ENCODE data around the gene ZFYVE9.
"Not testable (repeated sequence)": the region's sequence is repeated elsewhere in the genome, so short reads cannot be mapped to it uniquely, and the experiment has no call there.

Gene ZFYVE9

GRCh38 chr1:52192024-52192423 lies 50.1 kb downstream of the ZFYVE9 start:
- no peak for DNase-seq (ENCODE audit: low read depth)

DNA sequence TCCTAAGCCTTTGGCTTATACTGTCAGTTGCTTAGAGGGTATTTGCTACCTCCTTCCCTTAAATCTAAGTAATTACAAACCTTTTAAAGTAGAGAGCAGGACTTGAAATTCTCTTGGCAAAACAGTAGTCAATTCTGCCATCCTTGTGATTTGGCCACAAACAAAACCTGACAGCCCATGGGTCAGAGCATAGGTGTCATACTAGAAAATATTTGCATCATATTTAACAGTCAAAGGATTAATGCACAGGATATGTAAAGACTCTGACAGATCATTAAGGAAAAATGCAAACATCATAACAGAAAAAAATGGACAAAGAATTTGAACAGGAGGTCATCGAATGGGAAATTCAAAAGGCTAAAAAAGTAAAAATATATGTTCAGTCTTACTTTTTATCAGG lies 50.5 kb downstream of the ZFYVE9 start:
- DNase-seq (ENCODE audit: low read depth): no peak

DNA sequence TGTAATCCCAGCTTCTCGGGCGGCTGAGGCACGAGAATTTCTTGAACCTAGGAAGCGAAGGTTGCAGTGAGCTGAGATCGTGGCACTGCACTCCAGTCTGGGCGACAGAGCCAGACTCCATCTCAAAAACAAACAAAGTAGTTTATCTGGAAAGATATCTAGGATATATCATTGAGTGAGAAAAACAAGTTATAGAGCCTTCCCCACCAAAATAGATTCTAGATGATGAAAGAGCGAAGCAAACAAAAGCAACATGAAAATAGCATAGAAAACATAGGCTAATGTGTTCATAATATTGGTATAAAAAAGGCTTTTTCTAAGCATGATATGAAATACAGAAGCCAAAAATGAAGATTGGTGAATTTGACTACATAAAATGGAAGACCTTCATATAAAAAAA lies 52.1 kb downstream of the ZFYVE9 start:
- DNase-seq (ENCODE audit: low read depth): no peak

GRCh38 chr1:52195161-52195560 lies 53.3 kb downstream of the ZFYVE9 start:
- DNase-seq (ENCODE audit: low read depth): no peak

DNA sequence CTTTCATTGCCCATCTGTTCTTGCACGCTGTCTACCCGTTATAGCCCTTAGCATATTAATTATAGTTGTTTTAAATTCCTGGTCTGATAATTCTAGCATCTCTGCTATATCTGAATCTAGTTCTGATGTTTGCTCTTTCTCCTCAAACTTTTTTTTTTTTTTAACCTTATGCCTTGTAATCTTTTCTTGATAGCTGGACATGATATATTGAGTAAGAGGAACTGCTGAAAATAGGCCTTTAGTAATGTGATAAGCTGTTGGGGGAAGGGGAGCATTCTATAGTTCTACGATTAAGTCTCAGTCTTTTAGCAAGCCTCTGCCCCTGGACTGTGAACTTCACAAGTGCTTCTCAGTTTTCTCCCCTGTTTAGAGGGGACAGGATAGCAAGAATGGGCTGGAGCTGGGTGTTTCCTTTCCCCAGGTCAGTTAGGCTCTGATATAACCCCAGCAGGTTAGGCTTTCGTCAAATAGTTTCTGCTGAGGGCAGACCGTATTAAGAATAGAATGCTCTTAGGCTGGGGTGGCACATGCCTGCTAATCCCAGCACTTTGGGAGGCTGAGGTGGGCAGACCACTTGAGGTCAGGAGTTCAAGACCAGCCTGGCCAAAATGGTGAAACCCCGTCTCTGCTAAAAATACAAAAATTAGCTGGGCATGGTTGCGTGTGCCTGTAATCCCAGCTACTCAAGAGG lies 62.2 kb downstream of the ZFYVE9 start:
- DNase-seq (ENCODE audit: low read depth): no peak

DNA sequence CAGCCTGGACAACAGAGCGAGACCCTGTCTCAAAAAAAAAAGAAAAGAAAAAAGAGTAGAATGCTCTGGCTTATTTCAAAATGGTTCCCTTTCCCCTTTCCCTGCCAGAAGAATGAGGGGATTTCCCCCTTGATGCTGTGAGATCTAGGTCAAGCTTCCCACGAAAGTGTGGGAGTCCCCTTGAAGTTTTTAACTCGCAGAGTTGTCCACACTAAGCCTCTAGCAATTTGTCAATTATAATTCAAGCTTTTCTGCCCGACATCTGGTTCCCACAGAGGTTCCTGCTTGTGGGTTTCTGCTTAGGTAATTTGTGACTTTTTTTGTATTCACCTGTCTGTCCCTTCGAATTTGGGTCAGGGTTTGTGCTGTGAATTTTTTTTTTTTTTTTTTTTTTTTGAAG lies 62.8 kb downstream of the ZFYVE9 start:
- no peak for DNase-seq (ENCODE audit: low read depth)

DNA sequence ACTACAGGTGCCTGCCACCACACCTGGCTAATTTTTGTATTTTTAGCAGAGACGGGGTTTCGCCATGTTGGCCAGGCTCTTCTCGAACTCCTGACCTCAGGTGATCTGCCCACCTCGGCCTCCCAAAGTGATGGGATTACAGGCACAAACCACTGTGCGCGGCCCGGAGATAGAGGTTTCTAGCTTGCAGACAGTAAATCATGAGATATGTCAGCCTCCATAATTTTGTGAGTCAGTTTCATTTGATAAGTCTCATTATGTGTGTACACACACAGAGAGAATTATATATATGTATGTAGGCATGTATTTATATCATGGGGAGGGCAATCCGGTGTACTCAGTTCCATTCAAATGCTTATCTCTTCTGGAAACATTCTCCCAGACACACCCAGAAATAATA lies 64.8 kb downstream of the ZFYVE9 start:
- not testable (repeated sequence) for DNase-seq (ENCODE audit: low read depth)

DNA sequence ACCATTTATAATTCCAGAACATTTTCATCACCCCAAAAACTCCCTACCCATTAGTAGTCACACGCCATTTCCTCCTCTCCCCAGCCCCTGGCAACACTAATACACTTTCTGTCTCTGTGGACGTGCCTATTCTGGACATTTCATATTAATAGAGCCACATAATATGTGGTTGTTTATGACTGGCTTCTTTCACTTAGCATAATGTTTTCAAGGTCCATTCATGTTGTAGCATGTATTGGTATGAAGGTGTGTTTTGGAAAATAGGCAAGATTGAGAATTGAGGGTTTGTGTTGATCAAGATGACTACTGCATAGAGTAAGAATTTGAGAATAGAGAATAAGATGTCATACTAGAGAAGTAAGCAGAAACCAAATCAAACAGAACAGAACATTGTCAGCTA lies 67.5 kb downstream of the ZFYVE9 start:
- DNase-seq (ENCODE audit: low read depth): no peak

DNA sequence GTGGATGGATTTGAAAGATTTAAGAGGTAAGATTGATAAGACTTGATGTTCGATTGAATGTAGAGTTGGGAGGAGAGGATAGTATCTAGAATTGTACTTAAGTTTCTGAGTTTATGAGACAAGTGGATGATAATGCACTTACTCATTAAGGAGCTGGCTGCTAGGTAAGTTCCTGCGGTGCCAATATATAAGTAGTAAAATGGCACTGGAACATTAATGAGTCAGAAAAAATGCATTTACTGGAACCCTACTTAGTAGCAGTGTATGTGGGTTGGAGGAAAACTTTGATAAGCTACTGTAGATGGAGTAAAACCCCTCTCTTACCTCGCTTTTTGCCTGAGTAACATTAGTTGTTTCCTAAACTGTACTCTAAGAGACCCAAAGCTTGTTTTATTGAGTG lies 68.2 kb downstream of the ZFYVE9 start:
- DNase-seq (ENCODE audit: low read depth): no peak

GRCh38 chr1:52216907-52217458 lies 75.1 kb downstream of the ZFYVE9 start:
- DNase-seq (ENCODE audit: low read depth): no peak

- DNase-seq (ENCODE audit: low read depth): no peak
Observed at GRCh38 chr1:52225174-52225573, 83.3 kb downstream of the ZFYVE9 start.

- no peak for DNase-seq (ENCODE audit: low read depth)
Observed at GRCh38 chr1:52229494-52229893, 87.6 kb downstream of the ZFYVE9 start.

- no peak for DNase-seq (ENCODE audit: low read depth)
Observed at GRCh38 chr1:52233463-52233862, 91.6 kb downstream of the ZFYVE9 start.

DNA sequence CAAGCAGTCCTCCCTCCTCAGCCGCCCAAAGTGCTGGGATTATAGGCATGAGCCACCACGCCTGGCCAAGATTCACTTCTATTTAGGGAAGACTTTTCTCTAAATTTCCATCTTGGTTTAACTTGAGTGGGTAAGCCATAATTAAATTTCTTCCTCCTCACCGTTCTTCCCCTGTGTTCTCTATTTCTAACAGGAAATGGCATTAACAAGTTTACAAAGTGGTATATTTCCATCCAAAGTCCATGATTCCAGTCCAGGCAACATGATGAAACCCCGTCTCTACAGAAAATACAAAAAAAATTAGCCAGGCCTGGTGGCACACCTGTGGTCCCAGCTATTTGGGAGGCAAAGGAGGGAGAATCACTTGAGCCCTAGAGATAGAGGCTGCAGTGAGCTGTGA lies 92.1 kb downstream of the ZFYVE9 start:
- DNase-seq (ENCODE audit: low read depth): no peak

DNA sequence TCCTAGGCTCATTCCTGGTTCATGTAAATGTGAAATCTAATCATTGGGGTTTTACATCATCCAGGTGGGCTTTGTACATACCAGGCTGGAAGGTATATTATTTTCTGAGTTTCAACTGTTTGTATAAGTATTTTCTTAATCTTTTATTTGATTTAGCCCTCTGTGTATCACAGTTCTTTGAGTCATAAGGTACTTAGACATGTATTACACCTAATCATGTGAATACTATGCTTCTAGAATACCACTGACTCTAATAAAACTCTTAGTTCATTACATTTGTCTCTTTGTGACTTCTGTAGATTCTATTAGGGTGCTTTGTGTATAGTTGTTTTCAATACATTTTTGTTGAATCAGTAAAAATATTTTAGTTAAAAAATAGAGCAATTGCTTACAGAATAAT lies 92.8 kb downstream of the ZFYVE9 start:
- no peak for DNase-seq (ENCODE audit: low read depth)

DNA sequence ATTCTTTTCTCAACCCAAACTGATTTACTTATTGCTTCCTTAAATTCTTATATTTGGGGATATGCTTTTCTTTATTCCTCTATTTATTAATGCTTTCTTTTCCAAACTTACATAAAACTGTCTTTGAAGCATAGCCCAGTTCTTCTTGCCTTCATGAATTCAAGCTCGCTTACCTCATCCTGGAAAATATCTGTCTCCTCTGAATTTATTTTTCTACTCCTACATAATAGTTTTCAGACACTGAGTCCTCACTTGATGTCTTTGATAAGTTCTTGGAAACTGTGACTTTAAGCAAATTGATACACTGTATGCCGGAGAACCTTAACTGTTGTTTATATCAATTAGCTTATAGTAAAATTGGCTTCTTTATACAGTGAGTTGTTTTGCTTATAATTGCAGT lies 93.8 kb downstream of the ZFYVE9 start:
- no peak for DNase-seq (ENCODE audit: low read depth)

DNA sequence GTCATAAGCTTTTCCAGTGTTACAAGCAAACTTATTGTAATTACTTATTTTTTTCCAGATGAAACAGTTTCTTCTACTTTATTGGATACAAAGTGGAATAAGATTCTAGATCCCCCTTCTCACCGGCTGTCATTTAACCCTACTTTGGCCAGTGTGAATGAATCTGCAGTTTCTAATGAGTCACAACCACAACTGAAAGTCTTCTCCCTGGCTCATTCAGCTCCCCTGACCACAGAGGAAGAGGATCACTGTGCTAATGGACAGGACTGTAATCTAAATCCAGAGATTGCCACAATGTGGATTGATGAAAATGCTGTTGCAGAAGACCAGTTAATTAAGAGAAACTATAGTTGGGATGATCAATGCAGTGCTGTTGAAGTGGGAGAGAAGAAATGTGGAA lies 95.5 kb downstream of the ZFYVE9 start:
- no peak for DNase-seq (ENCODE audit: low read depth)

GRCh38 chr1:52238474-52238873 lies 96.6 kb downstream of the ZFYVE9 start:
- DNase-seq (ENCODE audit: low read depth): no peak

- no peak for DNase-seq (ENCODE audit: low read depth)
Observed at GRCh38 chr1:52238887-52239707, 97.2 kb downstream of the ZFYVE9 start.

GRCh38 chr1:52239708-52240001 lies 97.8 kb downstream of the ZFYVE9 start:
- no peak for DNase-seq (ENCODE audit: low read depth)

GRCh38 chr1:52240592-52241210 lies 98.8 kb downstream of the ZFYVE9 start:
- no peak for DNase-seq (ENCODE audit: low read depth)

- no peak for DNase-seq (ENCODE audit: low read depth)
Observed at GRCh38 chr1:52243221-52243987, 101.5 kb downstream of the ZFYVE9 start.
